ENCODE measurements around the gene GLRB. TPM values are rescaled to one million over a fixed set of nuclear protein-coding genes. Genes with fewer than 3 reads are reported as not detected.

GLRB gene
- total and polyA plus RNA-seq, 10 of the 15 experiments (the other 5 are each of a cell fraction or from before 2014, with no cell fraction given), result 0.04 TPM; not detected in 9

DNA sequence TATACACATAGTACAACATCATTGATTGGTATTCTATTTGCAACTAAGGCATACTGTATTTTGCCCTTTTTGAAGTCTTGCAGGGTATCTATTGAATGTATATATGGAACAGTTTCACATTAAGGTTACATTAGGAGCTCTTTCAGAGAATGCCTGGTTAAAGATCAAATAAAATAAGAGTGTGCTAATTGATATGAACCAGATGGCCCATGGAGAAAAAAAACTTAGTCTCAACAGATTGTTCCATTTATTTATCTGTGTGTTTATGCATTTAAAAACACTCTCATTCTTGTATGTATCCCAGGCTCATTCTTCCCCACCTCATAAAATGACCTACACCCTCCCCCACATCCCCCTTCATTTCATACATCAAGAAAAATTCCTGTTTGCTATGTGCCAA lies 109.4 kb downstream of the GLRB start:
- Histone ChIP-seq H3K27me3 (replicated peaks in 1 of 2; ENCODE audit: control insufficient read depth in 2 of 2, insufficient read depth in 2 of 2, low read length in 1 of 2) (no peaks in the 10 kb centered on the region), H2AFZ (ENCODE audit: control insufficient read depth, low read depth, low read length) (no peak overlapping the region), H3K4me3 (no peak overlapping the region), H3K4me1 (ENCODE audit: control insufficient read depth, insufficient read depth, low read length) (no peaks in the 10 kb centered on the region), H3K27ac (ENCODE audit: control insufficient read depth, insufficient read depth) (no peak overlapping the region), H3K79me2 (ENCODE audit: control insufficient read depth, insufficient read depth, low read length) (no peaks in the 10 kb centered on the region), H3K4me2 (ENCODE audit: control insufficient read depth, insufficient read depth) (no peak overlapping the region), H3K36me3 (ENCODE audit: control insufficient read depth in 2 of 2, insufficient read depth in 2 of 2, low read length in 1 of 2) (no peaks in the 10 kb centered on the region), H3K9me3 (replicated peaks; ENCODE audit: control insufficient read depth, insufficient read depth, low read length) (no peaks in the 10 kb centered on the region), H4K20me1 (ENCODE audit: control insufficient read depth, insufficient read depth) (no peaks in the 10 kb centered on the region), H3K9ac (ENCODE audit: control insufficient read depth, insufficient read depth, low read length) (no peak overlapping the region)
- ChIA-PET RAD21 (ENCODE audit: unreplicated experiment) (no interaction called here), POLR2A (no interaction called here), CTCF (no interaction called here), SMC1A (ENCODE audit: uncharacterized antibody, unreplicated experiment) (no interaction called here)
- intact Hi-C loops (cut with micrococcal nuclease; ENCODE audit: unreplicated experiment) (no loop called here), in situ Hi-C loops (cut with MboI) (no loop called here)
- ATAC-seq (no peak), FAIRE-seq (no peak), DNase-seq (ENCODE audit: low read depth, low spot score) (no peak)
- no peak for TF ChIP-seq HSF1 (IDR thresholded peaks at IDR 0.05; ENCODE audit: low read depth, low read length)
- no peak for TF ChIP-seq BACH1 (IDR thresholded peaks at IDR 0.05; ENCODE audit: borderline replicate concordance)
- no TSS peak for BruUV-seq (replicated peaks)

GRCh38 chr4:157195374-157195773 lies 119.4 kb downstream of the GLRB start:
- no peak overlapping the region for H3K9ac ChIP-seq (ENCODE audit: control insufficient read depth, insufficient read depth, low read length)
- in situ Hi-C loops (cut with MboI) (no loop called here), intact Hi-C loops (cut with micrococcal nuclease; ENCODE audit: unreplicated experiment) (no loop called here)
- H3K4me3 ChIP-seq, result no peak overlapping the region
- no peak for ATAC-seq
- no peak overlapping the region for H3K4me2 ChIP-seq (ENCODE audit: control insufficient read depth, insufficient read depth)
- CTCF ChIA-PET, result no interaction called here
- DNase-seq (ENCODE audit: low read depth, low spot score), result no peak
- WGBS (ENCODE audit: insufficient coverage, insufficient replicate concordance, low lambda C conversion rate, missing lambda C conversion rate), result 12% methylated on average over 2 of the region's 2 CpGs
- no peaks in the 10 kb centered on the region for H3K36me3 ChIP-seq (ENCODE audit: control insufficient read depth in 2 of 2, insufficient read depth in 2 of 2, low read length in 1 of 2)
- RAD21 ChIA-PET (ENCODE audit: unreplicated experiment), result no interaction called here
- H3K79me2 ChIP-seq (ENCODE audit: control insufficient read depth, insufficient read depth, low read length), result no peaks in the 10 kb centered on the region
- no peak overlapping the region for H3K27ac ChIP-seq (ENCODE audit: control insufficient read depth, insufficient read depth)
- SMC1A ChIA-PET (ENCODE audit: uncharacterized antibody, unreplicated experiment), result no interaction called here
- no peak overlapping the region for H2AFZ ChIP-seq (ENCODE audit: control insufficient read depth, low read depth, low read length)
- no TSS peak for BruUV-seq (replicated peaks)
- no peaks in the 10 kb centered on the region for H3K27me3 ChIP-seq (replicated peaks in 1 of 2; ENCODE audit: control insufficient read depth in 2 of 2, insufficient read depth in 2 of 2, low read length in 1 of 2)
- POLR2A ChIA-PET, result no interaction called here
- TF ChIP-seq IRF5 (IDR thresholded peaks at IDR 0.05; ENCODE audit: borderline replicate concordance) (no peak), E2F8 (IDR thresholded peaks at IDR 0.05; ENCODE audit: low read depth, partially characterized antibody) (no peak), ATF7 (IDR thresholded peaks at IDR 0.05; ENCODE audit: low read depth) (no peak)
- no peaks in the 10 kb centered on the region for H3K9me3 ChIP-seq (replicated peaks; ENCODE audit: control insufficient read depth, insufficient read depth, low read length)
- no peaks in the 10 kb centered on the region for H4K20me1 ChIP-seq (ENCODE audit: control insufficient read depth, insufficient read depth)
- H3K4me1 ChIP-seq (ENCODE audit: control insufficient read depth, insufficient read depth, low read length), result no peaks in the 10 kb centered on the region
- FAIRE-seq, result no peak

All from GM12878 (cell line).